K562 (cell line): ENCODE measurements around the gene MAN1A1.

Experiments
- FOXP1 ChIP-seq: sonication (generic); formaldehyde crosslinking; IDR thresholded peaks from 2 replicates; pipeline ENCODE4 v1.8.0; 2022; ENCODE audit warnings: mild to moderate bottlenecking, missing genetic modification reagents
- SIN3A ChIP-seq, 2 experiments: fragments of 150-350 bp in 1 of 2; IDR thresholded peaks; 2 replicates each; pipeline ENCODE4 v1.6.1; 2011 to 2016; ENCODE audit warnings: borderline replicate concordance in 2 of 2, low read depth in 2 of 2, low read length in 2 of 2, mild to moderate bottlenecking in 2 of 2, moderate library complexity in 2 of 2; ENCODE audit not compliant: control insufficient read depth in 1 of 2
- TEAD1 ChIP-seq, 2 experiments: fragments of 450-650 bp in 1 of 2; sonication (generic) in 1 of 2; formaldehyde crosslinking; IDR thresholded peaks; 2 replicates each; pipeline versions ENCODE4 v1.4.0 to v1.8.0; 2020 to 2022; ENCODE audit warnings: mild to moderate bottlenecking in 2 of 2, missing genetic modification reagents in 1 of 2
- ZBTB8A ChIP-seq: fragments of 450-650 bp; IDR thresholded peaks from 2 replicates; pipeline ENCODE4 v1.6.1; 2018; ENCODE audit warnings: mild to moderate bottlenecking, moderate library complexity; ENCODE audit not compliant: partially characterized antibody

- TF ChIP-seq SIN3A (IDR thresholded peaks at IDR 0.05; ENCODE audit: borderline replicate concordance in 2 of 2, control insufficient read depth in 1 of 2, low read depth in 2 of 2, low read length in 2 of 2) (no peak), ZBTB8A (no peak), FOXP1 (CRISPR knock-in tag) (no peak), TEAD1 (CRISPR knock-in tag; IDR thresholded peaks at IDR 0.05) (no peak)
These were observed 20.4 kb downstream of the MAN1A1 start for GRCh38 chr6:119328892-119329793.
